K562 (cell line): ENCODE data around the gene AGO3. TPM values are rescaled to one million over a fixed set of nuclear protein-coding genes. Genes with fewer than 3 reads are reported as not detected.

Source experiments
- ARNT ChIP-seq, 2 experiments: fragments of 450-650 bp; IDR thresholded peaks; 2 replicates each; pipeline ENCODE4 v1.6.1; 2016; ENCODE audit warnings: mild to moderate bottlenecking in 1 of 2
- CHD7 ChIP-seq: fragments of 200-600 bp; sonication (generic); IDR thresholded peaks from one replicate; pipeline ENCODE4 v1.6.1; 2012; ENCODE audit warnings: mild to moderate bottlenecking, low read depth, low read length, inconsistent platforms
- NR1H2 ChIP-seq: sonication (generic); formaldehyde crosslinking; IDR thresholded peaks from 2 replicates; pipeline ENCODE4 v1.4.0; 2020; ENCODE audit warnings: mild to moderate bottlenecking, missing genetic modification reagents
- PKNOX1 ChIP-seq: fragments of 450-650 bp; IDR thresholded peaks from 2 replicates; pipeline ENCODE4 v1.6.1; 2016
- PTRF ChIP-seq: fragments of 450-650 bp; IDR thresholded peaks from 2 replicates; pipeline ENCODE4 v1.6.1; 2016; ENCODE audit warnings: mild to moderate bottlenecking, missing genetic modification characterization, missing compliant biosample characterization
- TAL1 ChIP-seq: fragments of 450-650 bp; IDR thresholded peaks from 2 replicates; pipeline ENCODE4 v1.6.1; 2016; ENCODE audit warnings: mild to moderate bottlenecking
- polyA plus RNA-seq, 8 experiments: library from polyadenylated mRNA; depleted of rRNA in 4 of 8; stranded (reverse) in 5 of 8; unstranded in 3 of 8; fragments of >200 nt; fragmentation: Nextera tagmentation in 2 of 8; fragmentation: Illumina TruSeq in 1 of 8; extraction: Ambion mirVana in 2 of 8; extraction: Trizol in 1 of 8; gene quantifications; 2 replicates each; pipeline versions ENCODE4 v1.2.1 to v1.2.3, GENCODE V29; 2011 to 2014; ENCODE audit warnings: inconsistent platforms in 1 of 8, missing spikeins in 1 of 8
- total RNA-seq, 7 experiments: library from RNA; depleted of rRNA in 6 of 7; stranded (reverse); fragments of >200 nt in 6 of 7; fragmentation: Illumina TruSeq in 2 of 7; extraction: Trizol in 2 of 7; gene quantifications; 2 replicates each; pipeline versions ENCODE4 v1.2.1 to v1.2.3, GENCODE V29; 2011 to 2021; ENCODE audit warnings: low replicate concordance in 1 of 7
- TF ChIP-seq, protein P1 (sequence below), 2 experiments: fragments of 450-650 bp; conservative IDR thresholded peaks; 2 replicates each; pipeline ENCODE4 v1.6.1; 2017; ENCODE audit warnings: mild to moderate bottlenecking in 2 of 2, moderate library complexity in 2 of 2
- TF ChIP-seq, protein P2 (sequence below): sonication (generic); formaldehyde crosslinking; IDR thresholded peaks from 2 replicates; pipeline ENCODE4 v1.8.1; 2023; ENCODE audit warnings: mild to moderate bottlenecking, missing genetic modification reagents
- TF ChIP-seq, protein P3 (sequence below): fragments of 250-450 bp; sonication (Bioruptor Pico); IDR thresholded peaks from 2 replicates; pipeline ENCODE4 v1.8.0; 2022; ENCODE audit warnings: inconsistent platforms

AGO3 gene
- total and polyA plus RNA-seq, 9 of the 15 experiments (the other 6 are each of a cell fraction or from before 2014, with no cell fraction given) = 4.5 to 41.5 (median 22.7) TPM

DNA sequence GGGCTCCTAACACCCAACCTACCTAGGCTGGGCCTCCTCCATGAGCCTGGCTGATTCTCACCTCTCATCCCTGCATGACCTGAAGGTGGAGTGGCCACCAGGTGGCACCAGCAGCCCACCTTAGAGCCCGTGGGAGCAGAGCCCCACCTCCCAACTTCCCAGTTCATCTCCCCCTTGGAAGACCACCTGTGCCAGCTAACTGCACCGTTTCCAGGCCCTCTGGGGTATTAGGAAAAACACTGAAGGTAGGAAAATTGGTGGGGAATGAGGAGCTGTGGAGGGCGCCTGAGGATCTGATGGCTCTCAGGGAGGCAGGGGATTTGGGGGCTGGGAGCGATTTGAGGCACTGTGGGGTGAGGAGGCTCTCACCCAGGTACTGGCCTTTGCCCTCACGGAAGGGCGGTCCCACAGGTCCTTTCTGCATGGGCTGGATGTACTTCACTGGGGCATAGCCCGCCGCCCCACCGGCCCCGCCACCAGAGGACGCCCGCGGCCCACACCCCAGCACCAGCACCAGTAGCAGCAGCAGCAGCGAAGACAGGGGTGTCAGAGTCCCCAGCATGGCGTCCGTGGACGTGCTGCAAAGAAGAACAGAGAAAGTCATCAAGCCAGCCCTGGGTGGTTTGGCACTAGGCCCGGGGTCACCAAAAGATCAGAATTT is 168.9 kb downstream of the AGO3 start (continued):
- TF ChIP-seq CHD7 = no peak
- TF ChIP-seq, protein P1, sequence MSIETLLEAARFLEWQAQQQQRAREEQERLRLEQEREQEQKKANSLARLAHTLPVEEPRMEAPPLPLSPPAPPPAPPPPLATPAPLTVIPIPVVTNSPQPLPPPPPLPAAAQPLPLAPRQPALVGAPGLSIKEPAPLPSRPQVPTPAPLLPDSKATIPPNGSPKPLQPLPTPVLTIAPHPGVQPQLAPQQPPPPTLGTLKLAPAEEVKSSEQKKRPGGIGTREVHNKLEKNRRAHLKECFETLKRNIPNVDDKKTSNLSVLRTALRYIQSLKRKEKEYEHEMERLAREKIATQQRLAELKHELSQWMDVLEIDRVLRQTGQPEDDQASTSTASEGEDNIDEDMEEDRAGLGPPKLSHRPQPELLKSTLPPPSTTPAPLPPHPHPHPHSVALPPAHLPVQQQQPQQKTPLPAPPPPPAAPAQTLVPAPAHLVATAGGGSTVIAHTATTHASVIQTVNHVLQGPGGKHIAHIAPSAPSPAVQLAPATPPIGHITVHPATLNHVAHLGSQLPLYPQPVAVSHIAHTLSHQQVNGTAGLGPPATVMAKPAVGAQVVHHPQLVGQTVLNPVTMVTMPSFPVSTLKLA (conservative IDR thresholded peaks at IDR 0.05) = peak in 1 of 2 experiments; percentile 38; a peak in 1 of 4 replicates
- peak; percentile 31 to 51; a peak in 1 of 4 replicates for TF ChIP-seq ARNT (IDR thresholded peaks at IDR 0.05)
- peak; percentile 20; the same call in 1 of the 2 replicates for TF ChIP-seq TAL1
- TF ChIP-seq, protein P2, sequence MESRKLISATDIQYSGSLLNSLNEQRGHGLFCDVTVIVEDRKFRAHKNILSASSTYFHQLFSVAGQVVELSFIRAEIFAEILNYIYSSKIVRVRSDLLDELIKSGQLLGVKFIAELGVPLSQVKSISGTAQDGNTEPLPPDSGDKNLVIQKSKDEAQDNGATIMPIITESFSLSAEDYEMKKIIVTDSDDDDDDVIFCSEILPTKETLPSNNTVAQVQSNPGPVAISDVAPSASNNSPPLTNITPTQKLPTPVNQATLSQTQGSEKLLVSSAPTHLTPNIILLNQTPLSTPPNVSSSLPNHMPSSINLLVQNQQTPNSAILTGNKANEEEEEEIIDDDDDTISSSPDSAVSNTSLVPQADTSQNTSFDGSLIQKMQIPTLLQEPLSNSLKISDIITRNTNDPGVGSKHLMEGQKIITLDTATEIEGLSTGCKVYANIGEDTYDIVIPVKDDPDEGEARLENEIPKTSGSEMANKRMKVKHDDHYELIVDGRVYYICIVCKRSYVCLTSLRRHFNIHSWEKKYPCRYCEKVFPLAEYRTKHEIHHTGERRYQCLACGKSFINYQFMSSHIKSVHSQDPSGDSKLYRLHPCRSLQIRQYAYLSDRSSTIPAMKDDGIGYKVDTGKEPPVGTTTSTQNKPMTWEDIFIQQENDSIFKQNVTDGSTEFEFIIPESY (CRISPR knock-in tag) = peak; percentile 58
- TF ChIP-seq PTRF (tag) = no peak
- TF ChIP-seq, protein P3, sequence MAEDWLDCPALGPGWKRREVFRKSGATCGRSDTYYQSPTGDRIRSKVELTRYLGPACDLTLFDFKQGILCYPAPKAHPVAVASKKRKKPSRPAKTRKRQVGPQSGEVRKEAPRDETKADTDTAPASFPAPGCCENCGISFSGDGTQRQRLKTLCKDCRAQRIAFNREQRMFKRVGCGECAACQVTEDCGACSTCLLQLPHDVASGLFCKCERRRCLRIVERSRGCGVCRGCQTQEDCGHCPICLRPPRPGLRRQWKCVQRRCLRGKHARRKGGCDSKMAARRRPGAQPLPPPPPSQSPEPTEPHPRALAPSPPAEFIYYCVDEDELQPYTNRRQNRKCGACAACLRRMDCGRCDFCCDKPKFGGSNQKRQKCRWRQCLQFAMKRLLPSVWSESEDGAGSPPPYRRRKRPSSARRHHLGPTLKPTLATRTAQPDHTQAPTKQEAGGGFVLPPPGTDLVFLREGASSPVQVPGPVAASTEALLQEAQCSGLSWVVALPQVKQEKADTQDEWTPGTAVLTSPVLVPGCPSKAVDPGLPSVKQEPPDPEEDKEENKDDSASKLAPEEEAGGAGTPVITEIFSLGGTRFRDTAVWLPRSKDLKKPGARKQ (CRISPR knock-in tag) = no peak
- TF ChIP-seq PKNOX1 = peak; percentile 64
- TF ChIP-seq NR1H2 (CRISPR knock-in tag) = no peak
